ENCODE measurements around the gene CDC5L. TPM values are rescaled to one million over a fixed set of nuclear protein-coding genes. Genes with fewer than 3 reads are reported as not detected.

The CDC5L gene
- polyA plus RNA-seq, 1 donor (not counting 4 experiments of a cell fraction or from before 2014, with no cell fraction given): 16.6 TPM

DNA sequence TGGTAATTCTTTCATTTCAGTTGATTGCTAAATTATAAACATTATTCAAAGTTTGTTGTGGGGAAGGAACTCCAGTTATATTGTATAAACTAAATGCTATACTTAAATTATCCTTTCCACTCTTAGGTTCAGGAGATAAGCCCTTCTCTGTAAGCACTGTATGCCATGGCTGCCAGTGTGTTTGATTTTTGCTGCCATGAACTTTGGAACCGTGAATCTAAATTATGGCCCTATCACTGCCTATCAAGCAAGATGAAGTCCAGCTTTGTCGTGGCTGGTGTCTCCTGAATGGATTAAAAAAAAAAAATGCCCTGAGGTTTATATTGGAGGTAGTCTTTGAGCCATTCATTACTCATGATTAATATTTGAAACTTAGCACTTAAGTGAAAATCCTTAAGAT lies 44.7 kb downstream of the CDC5L start:
- FAIRE-seq (no peak), DNase-seq (ENCODE audit: low read depth, low spot score) (no peak)
- peaks cover 8 to 15% of the 10 kb centered on the region in 2 experiments for H3K36me3 ChIP-seq (ENCODE audit: control insufficient read depth in 2 of 2, extremely low read depth in 1 of 2, insufficient read depth in 2 of 2, low read length in 2 of 2)
- TF ChIP-seq, protein P1, sequence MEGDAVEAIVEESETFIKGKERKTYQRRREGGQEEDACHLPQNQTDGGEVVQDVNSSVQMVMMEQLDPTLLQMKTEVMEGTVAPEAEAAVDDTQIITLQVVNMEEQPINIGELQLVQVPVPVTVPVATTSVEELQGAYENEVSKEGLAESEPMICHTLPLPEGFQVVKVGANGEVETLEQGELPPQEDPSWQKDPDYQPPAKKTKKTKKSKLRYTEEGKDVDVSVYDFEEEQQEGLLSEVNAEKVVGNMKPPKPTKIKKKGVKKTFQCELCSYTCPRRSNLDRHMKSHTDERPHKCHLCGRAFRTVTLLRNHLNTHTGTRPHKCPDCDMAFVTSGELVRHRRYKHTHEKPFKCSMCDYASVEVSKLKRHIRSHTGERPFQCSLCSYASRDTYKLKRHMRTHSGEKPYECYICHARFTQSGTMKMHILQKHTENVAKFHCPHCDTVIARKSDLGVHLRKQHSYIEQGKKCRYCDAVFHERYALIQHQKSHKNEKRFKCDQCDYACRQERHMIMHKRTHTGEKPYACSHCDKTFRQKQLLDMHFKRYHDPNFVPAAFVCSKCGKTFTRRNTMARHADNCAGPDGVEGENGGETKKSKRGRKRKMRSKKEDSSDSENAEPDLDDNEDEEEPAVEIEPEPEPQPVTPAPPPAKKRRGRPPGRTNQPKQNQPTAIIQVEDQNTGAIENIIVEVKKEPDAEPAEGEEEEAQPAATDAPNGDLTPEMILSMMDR (optimal IDR thresholded peaks at IDR 0.05 in 1 of 3, IDR thresholded peaks at IDR 0.05 in 1 of 3, conservative IDR thresholded peaks at IDR 0.05 in 1 of 3; ENCODE audit: extremely low read depth in 1 of 3, insufficient read depth in 2 of 3, low read length in 3 of 3): no peak
- dilution Hi-C loops (cut with MboI; ENCODE audit: extremely low pct_ligation_motif_present, low sequenced_read_pairs): no loop called here
- no peaks in the 10 kb centered on the region for H3K9me1 ChIP-seq (ENCODE audit: control insufficient read depth, extremely low read depth, insufficient read depth, low read length)
- H2AFZ ChIP-seq (ENCODE audit: control insufficient read depth, low read length): no peak overlapping the region
- H3K9ac ChIP-seq (ENCODE audit: control insufficient read depth, extremely low read depth, insufficient read depth, low read length): no peak overlapping the region
- no peak overlapping the region for H3K4me3 ChIP-seq (ENCODE audit: control insufficient read depth in 2 of 3, extremely low read depth in 1 of 3, insufficient read depth in 2 of 3, low read depth in 1 of 3, low read length in 3 of 3)
- peaks cover 8% of the 10 kb centered on the region for H3K79me2 ChIP-seq (ENCODE audit: control insufficient read depth, insufficient read depth, low read length)
- no peaks in the 10 kb centered on the region for H3K27me3 ChIP-seq (ENCODE audit: control insufficient read depth, extremely low read depth, insufficient read depth, low read length)
- no peak overlapping the region for H3K27ac ChIP-seq (ENCODE audit: control insufficient read depth, insufficient read depth, low read length)
- H3K4me1 ChIP-seq (ENCODE audit: control insufficient read depth, extremely low read depth, insufficient read depth, low read length): no peaks in the 10 kb centered on the region
- no peak overlapping the region for H3K4me2 ChIP-seq (ENCODE audit: control insufficient read depth, extremely low read depth, insufficient read depth, low read depth, low read length)
- H3K9me3 ChIP-seq (ENCODE audit: control insufficient read depth, low read depth, low read length): no peaks in the 10 kb centered on the region
- H4K20me1 ChIP-seq (ENCODE audit: control insufficient read depth, extremely low read depth, insufficient read depth, low read length): peaks cover 2% of the 10 kb centered on the region

DNA sequence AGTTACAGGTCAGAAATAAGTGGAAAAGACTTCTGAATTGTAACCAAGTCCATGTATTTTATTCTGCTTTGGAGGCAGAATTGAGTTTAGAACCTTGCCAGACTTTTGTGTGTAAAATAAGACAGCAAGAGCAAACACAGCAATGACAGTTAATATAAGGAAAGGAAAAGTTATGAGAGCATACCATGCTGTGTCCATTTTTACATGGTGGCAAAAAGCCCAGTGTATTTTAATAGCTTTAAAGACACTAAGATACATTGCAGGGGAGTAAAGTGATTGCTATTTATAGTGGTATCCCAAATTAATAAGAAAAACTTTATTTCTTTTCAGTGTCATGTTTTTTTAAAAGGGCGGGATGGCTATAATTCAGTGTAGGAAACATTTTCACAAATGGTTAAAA lies 45.2 kb downstream of the CDC5L start:
- Histone ChIP-seq H3K4me1 (ENCODE audit: control insufficient read depth, extremely low read depth, insufficient read depth, low read length) (no peaks in the 10 kb centered on the region), H3K9ac (ENCODE audit: control insufficient read depth, extremely low read depth, insufficient read depth, low read length) (no peak overlapping the region), H3K27ac (ENCODE audit: control insufficient read depth, insufficient read depth, low read length) (no peak overlapping the region), H4K20me1 (ENCODE audit: control insufficient read depth, extremely low read depth, insufficient read depth, low read length) (peaks cover 2% of the 10 kb centered on the region), H3K36me3 (ENCODE audit: control insufficient read depth in 2 of 2, extremely low read depth in 1 of 2, insufficient read depth in 2 of 2, low read length in 2 of 2) (peaks cover 8 to 14% of the 10 kb centered on the region in 2 experiments), H3K4me3 (ENCODE audit: control insufficient read depth in 2 of 3, extremely low read depth in 1 of 3, insufficient read depth in 2 of 3, low read depth in 1 of 3, low read length in 3 of 3) (no peak overlapping the region), H2AFZ (ENCODE audit: control insufficient read depth, low read length) (no peak overlapping the region), H3K79me2 (ENCODE audit: control insufficient read depth, insufficient read depth, low read length) (peaks cover 8% of the 10 kb centered on the region), H3K27me3 (ENCODE audit: control insufficient read depth, extremely low read depth, insufficient read depth, low read length) (no peaks in the 10 kb centered on the region), H3K4me2 (ENCODE audit: control insufficient read depth, extremely low read depth, insufficient read depth, low read depth, low read length) (no peak overlapping the region), H3K9me3 (ENCODE audit: control insufficient read depth, low read depth, low read length) (no peaks in the 10 kb centered on the region), H3K9me1 (ENCODE audit: control insufficient read depth, extremely low read depth, insufficient read depth, low read length) (no peaks in the 10 kb centered on the region)
- FAIRE-seq (no peak), DNase-seq (ENCODE audit: low read depth, low spot score) (no peak)
- TF ChIP-seq, protein P1 (optimal IDR thresholded peaks at IDR 0.05 in 1 of 3, IDR thresholded peaks at IDR 0.05 in 1 of 3, conservative IDR thresholded peaks at IDR 0.05 in 1 of 3; ENCODE audit: extremely low read depth in 1 of 3, insufficient read depth in 2 of 3, low read length in 3 of 3): no peak
- no peak for TF ChIP-seq EZH2 (IDR thresholded peaks at IDR 0.05; ENCODE audit: low read length)
- dilution Hi-C loops (cut with MboI; ENCODE audit: extremely low pct_ligation_motif_present, low sequenced_read_pairs): no loop called here
